Caco-2 (cell line): Measurements from ENCODE around the gene POLDIP2. TPM values are rescaled to one million over a fixed set of nuclear protein-coding genes. Genes with fewer than 3 reads are reported as not detected.
A peak's percentile ranks its signal among the peaks of the same experiment; 100 is the strongest.

Experiments used
- BruUV-seq: library from RNA; stranded (reverse); fragments of 400-500 nt; replicated peaks from 2 replicates; lab custom pipeline; 2021; lab: Mats Ljungman, UMichigan
- CTCF ChIA-PET: fragments of 300-600 bp; sonication (Branson Sonifier 250); formaldehyde crosslinking; loops from one replicate; lab custom pipeline; 2022; ENCODE audit warnings: antibody characterized with exemption; lab: Charles Lee
- POLR2A ChIA-PET: fragments of 300-600 bp; sonication (Branson Sonifier 250); formaldehyde crosslinking; loops from one replicate; lab custom pipeline; 2022; ENCODE audit warnings: antibody characterized with exemption; lab: Charles Lee
- DNase-seq, 2 experiments: peaks; one replicate each; pipeline versions ENCODE4 v3.0.0 to v3.0.0-alpha.2; 2020 to 2022
- H3K27me3 ChIP-seq: replicated peaks from 2 replicates; pipeline ENCODE4 v1.6.0; 2011; ENCODE audit warnings: low read length; ENCODE audit not compliant: control insufficient read depth, insufficient read depth
- H3K36me3 ChIP-seq: 2 replicates; pipeline ENCODE4 v1.5.1; 2011; ENCODE audit warnings: low read length; ENCODE audit not compliant: control insufficient read depth, insufficient read depth
- H3K4me1 ChIP-seq: fragments of 250-450 bp; sonication (Bioruptor Pico); 2 replicates; pipeline ENCODE4 v1.5.1; 2020; ENCODE audit warnings: mild to moderate bottlenecking
- H3K4me3 ChIP-seq: 2 replicates; pipeline ENCODE4 v1.5.1; 2011; ENCODE audit warnings: low read depth, mild to moderate bottlenecking, control low read depth, low read length
- H3K9me3 ChIP-seq: fragments of 250-450 bp; sonication (Bioruptor Pico); 2 replicates; pipeline ENCODE4 v1.5.1; 2020; ENCODE audit warnings: mild to moderate bottlenecking, moderate library complexity
- H3K27ac Mint-ChIP-seq: one replicate; pipeline ENCODE4 v1.8.0; 2022; ENCODE audit warnings: mixed read lengths; ENCODE audit not compliant: unreplicated experiment
- H3K27me3 Mint-ChIP-seq: one replicate; pipeline ENCODE4 v1.8.0; 2022; ENCODE audit warnings: mixed read lengths; ENCODE audit not compliant: insufficient read depth, unreplicated experiment
- H3K36me3 Mint-ChIP-seq: one replicate; pipeline ENCODE4 v1.8.0; 2022; ENCODE audit warnings: mild to moderate bottlenecking, mixed read lengths; ENCODE audit not compliant: insufficient read depth, unreplicated experiment
- H3K4me1 Mint-ChIP-seq: one replicate; pipeline ENCODE4 v1.8.0; 2022; ENCODE audit warnings: low read depth, mixed read lengths; ENCODE audit not compliant: unreplicated experiment
- H3K4me3 Mint-ChIP-seq: one replicate; pipeline ENCODE4 v1.8.0; 2022; ENCODE audit warnings: mild to moderate bottlenecking, moderate library complexity, mixed read lengths; ENCODE audit not compliant: unreplicated experiment
- H3K9me3 Mint-ChIP-seq: one replicate; pipeline ENCODE4 v1.8.0; 2022; ENCODE audit warnings: mixed read lengths; ENCODE audit not compliant: unreplicated experiment
- CTCF ChIP-seq, 2 experiments: fragments of 200-600 bp in 1 of 2; IDR thresholded peaks; 1 replicate in 1 of 2; 2 replicates in 1 of 2; pipeline versions ENCODE4 v1.5.1 to v1.8.0; 2011 to 2022; ENCODE audit warnings: antibody characterized with exemption in 1 of 2, control low read depth in 1 of 2, inconsistent platforms in 1 of 2, low read depth in 1 of 2, low read length in 1 of 2, mild to moderate bottlenecking in 1 of 2, moderate library complexity in 1 of 2; ENCODE audit not compliant: insufficient read depth in 1 of 2, severe bottlenecking in 1 of 2, unreplicated experiment in 1 of 2
- intact Hi-C: fragments of 100-400 bp; cut with micrococcal nuclease; formaldehyde crosslinking; loops from one replicate; pipeline ENCODE4 v1.10.0; 2022; ENCODE audit not compliant: unreplicated experiment
- total RNA-seq: library from RNA; stranded (reverse); gene quantifications from 2 replicates; pipeline ENCODE4 v1.2.3, GENCODE V29; 2022

The POLDIP2 gene
- total RNA-seq, 1 experiment from 2014 or later: 257 TPM

GRCh38 chr17:28397687-28398279 lies 40.5 kb upstream of the POLDIP2 start:
- peak overlapping the region; percentile 9 for H3K4me3 Mint-ChIP-seq
- Histone ChIP-seq H3K4me3 (no peak overlapping the region), H3K9me3 (no peaks in the 10 kb centered on the region), H3K4me1 (peaks cover 66% of the 10 kb centered on the region), H3K36me3 (peaks cover 21% of the 10 kb centered on the region), H3K27me3 (no peaks in the 10 kb centered on the region)
- ChIA-PET CTCF (interaction anchor here (1.2 to 2.3 kb wide), 5 partner anchors 18 to 40 kb away, joined by 3 to 10 read pairs (median 6); partner anchors contain the start of genes POLDIP2 and VTN), POLR2A (interaction anchor here (0.6 to 2.3 kb wide), 5 partner anchors 10 to 59 kb away, joined by 3 to 9 read pairs (median 4); partner anchors contain the start of genes SARM1 and VTN)
- no peak for TF ChIP-seq CTCF (IDR thresholded peaks at IDR 0.05; ENCODE audit: insufficient read depth in 1 of 2, low read depth in 1 of 2, low read length in 1 of 2, severe bottlenecking in 1 of 2, unreplicated experiment in 1 of 2)
- no TSS peak for BruUV-seq
- H3K9me3 Mint-ChIP-seq: no peaks in the 10 kb centered on the region
- no peak for DNase-seq
- intact Hi-C loops: loop anchor here (1.0 kb wide), 1 partner anchor 9 kb away; the partner anchor contains the start of gene SLC46A1
- peak overlapping the region; percentile 30 for H3K27ac Mint-ChIP-seq
- peaks cover 42% of the 10 kb centered on the region for H3K4me1 Mint-ChIP-seq
- H3K36me3 Mint-ChIP-seq: peaks cover 89% of the 10 kb centered on the region
- H3K27me3 Mint-ChIP-seq: no peaks in the 10 kb centered on the region

- CTCF ChIA-PET: interaction anchor here (1.0 to 2.3 kb wide), 3 partner anchors 19 to 31 kb away, joined by 4 to 10 read pairs (median 6); partner anchors contain the start of gene VTN
- DNase-seq: no peak
- no peak overlapping the region for H3K4me3 ChIP-seq
- POLR2A ChIA-PET: interaction anchor here (1.5 to 2.3 kb wide), 3 partner anchors 10 to 27 kb away, joined by 4 to 9 read pairs (median 4); partner anchors contain the start of gene VTN
- intact Hi-C loops: no loop called here
- H3K4me3 Mint-ChIP-seq: no peak overlapping the region
- no peaks in the 10 kb centered on the region for H3K9me3 ChIP-seq
- H3K4me1 ChIP-seq: peaks cover 71% of the 10 kb centered on the region
- peaks cover 84% of the 10 kb centered on the region for H3K36me3 Mint-ChIP-seq
- no peaks in the 10 kb centered on the region for H3K9me3 Mint-ChIP-seq
- peak overlapping the region; percentile 30 for H3K27ac Mint-ChIP-seq
- no peak for TF ChIP-seq CTCF (IDR thresholded peaks at IDR 0.05; ENCODE audit: insufficient read depth in 1 of 2, low read depth in 1 of 2, low read length in 1 of 2, severe bottlenecking in 1 of 2, unreplicated experiment in 1 of 2)
- H3K27me3 ChIP-seq: no peaks in the 10 kb centered on the region
- H3K36me3 ChIP-seq: peaks cover 20% of the 10 kb centered on the region
- peaks cover 42% of the 10 kb centered on the region for H3K4me1 Mint-ChIP-seq
- no peaks in the 10 kb centered on the region for H3K27me3 Mint-ChIP-seq
- no TSS peak for BruUV-seq
Measured at GRCh38 chr17:28397275-28397674, 39.9 kb upstream of the POLDIP2 start.

- H3K27me3 Mint-ChIP-seq: no peaks in the 10 kb centered on the region
- no peak for DNase-seq
- CTCF ChIA-PET: interaction anchor here (1.0 to 2.3 kb wide), 3 partner anchors 20 to 30 kb away, joined by 4 to 10 read pairs (median 6); partner anchors contain the start of gene VTN
- Histone ChIP-seq H3K4me3 (no peak overlapping the region), H3K9me3 (no peaks in the 10 kb centered on the region), H3K36me3 (peaks cover 16% of the 10 kb centered on the region), H3K4me1 (peaks cover 72% of the 10 kb centered on the region), H3K27me3 (no peaks in the 10 kb centered on the region)
- no TSS peak for BruUV-seq
- H3K9me3 Mint-ChIP-seq: no peaks in the 10 kb centered on the region
- H3K4me3 Mint-ChIP-seq: no peak overlapping the region
- peaks cover 79% of the 10 kb centered on the region for H3K36me3 Mint-ChIP-seq
- intact Hi-C loops: no loop called here
- peak overlapping the region; percentile 30 for H3K27ac Mint-ChIP-seq
- POLR2A ChIA-PET: interaction anchor here (0.7 to 2.3 kb wide), 4 partner anchors 10 to 26 kb away, joined by 3 to 9 read pairs (median 4); partner anchors contain the start of gene VTN
- peaks cover 42% of the 10 kb centered on the region for H3K4me1 Mint-ChIP-seq
- TF ChIP-seq CTCF (IDR thresholded peaks at IDR 0.05; ENCODE audit: insufficient read depth in 1 of 2, low read depth in 1 of 2, low read length in 1 of 2, severe bottlenecking in 1 of 2, unreplicated experiment in 1 of 2): no peak
Measured at GRCh38 chr17:28396635-28397239, 39.4 kb upstream of the POLDIP2 start.
